Osteocyte (in vitro differentiated cells): ENCODE measurements around the gene UBAC1. TPM values are rescaled to one million over a fixed set of nuclear protein-coding genes. Genes with fewer than 3 reads are reported as not detected.

ENCODE experiments used
- DNase-seq: peaks from one replicate; pipeline ENCODE4 v3.0.0; 2021; ENCODE audit warnings: mixed read lengths; ENCODE audit not compliant: unreplicated experiment; ENCODE audit errors: extremely low spot score
- H3K27ac Mint-ChIP-seq: one replicate; pipeline ENCODE4 v1.8.0; 2021; ENCODE audit warnings: mild to moderate bottlenecking, mixed read lengths; ENCODE audit not compliant: unreplicated experiment
- H3K27me3 Mint-ChIP-seq: one replicate; pipeline ENCODE4 v1.8.0; 2021; ENCODE audit warnings: mixed read lengths; ENCODE audit not compliant: unreplicated experiment
- H3K36me3 Mint-ChIP-seq: one replicate; pipeline ENCODE4 v1.8.0; 2021; ENCODE audit warnings: mixed read lengths; ENCODE audit not compliant: unreplicated experiment
- H3K4me1 Mint-ChIP-seq: one replicate; pipeline ENCODE4 v1.8.0; 2021; ENCODE audit warnings: mixed read lengths; ENCODE audit not compliant: unreplicated experiment
- H3K4me3 Mint-ChIP-seq: one replicate; pipeline ENCODE4 v1.8.0; 2021; ENCODE audit warnings: mild to moderate bottlenecking, moderate library complexity, mixed read lengths; ENCODE audit not compliant: unreplicated experiment
- H3K9me3 Mint-ChIP-seq: one replicate; pipeline ENCODE4 v1.8.0; 2021; ENCODE audit warnings: mixed read lengths; ENCODE audit not compliant: unreplicated experiment
- total RNA-seq: library from RNA; stranded (reverse); gene quantifications from 2 replicates; pipeline ENCODE4 v1.2.1, GENCODE V29; 2021
- TF ChIP-seq, protein P1 (sequence below): fragments of 200-600 bp; sonication (generic); IDR thresholded peaks from 2 replicates; pipeline ENCODE4 v1.5.0; 2021; ENCODE audit warnings: antibody characterized with exemption, mild to moderate bottlenecking, moderate library complexity

The UBAC1 gene
- total RNA-seq, 1 donor from 2014 or later, result 38.9 TPM

- no peak for DNase-seq
- H3K4me3 Mint-ChIP-seq, result no peak overlapping the region
- no peaks in the 10 kb centered on the region for H3K9me3 Mint-ChIP-seq
- H3K4me1 Mint-ChIP-seq, result peaks cover 17% of the 10 kb centered on the region
- H3K36me3 Mint-ChIP-seq, result no peaks in the 10 kb centered on the region
- no peak overlapping the region for H3K27ac Mint-ChIP-seq
- TF ChIP-seq, protein P1, sequence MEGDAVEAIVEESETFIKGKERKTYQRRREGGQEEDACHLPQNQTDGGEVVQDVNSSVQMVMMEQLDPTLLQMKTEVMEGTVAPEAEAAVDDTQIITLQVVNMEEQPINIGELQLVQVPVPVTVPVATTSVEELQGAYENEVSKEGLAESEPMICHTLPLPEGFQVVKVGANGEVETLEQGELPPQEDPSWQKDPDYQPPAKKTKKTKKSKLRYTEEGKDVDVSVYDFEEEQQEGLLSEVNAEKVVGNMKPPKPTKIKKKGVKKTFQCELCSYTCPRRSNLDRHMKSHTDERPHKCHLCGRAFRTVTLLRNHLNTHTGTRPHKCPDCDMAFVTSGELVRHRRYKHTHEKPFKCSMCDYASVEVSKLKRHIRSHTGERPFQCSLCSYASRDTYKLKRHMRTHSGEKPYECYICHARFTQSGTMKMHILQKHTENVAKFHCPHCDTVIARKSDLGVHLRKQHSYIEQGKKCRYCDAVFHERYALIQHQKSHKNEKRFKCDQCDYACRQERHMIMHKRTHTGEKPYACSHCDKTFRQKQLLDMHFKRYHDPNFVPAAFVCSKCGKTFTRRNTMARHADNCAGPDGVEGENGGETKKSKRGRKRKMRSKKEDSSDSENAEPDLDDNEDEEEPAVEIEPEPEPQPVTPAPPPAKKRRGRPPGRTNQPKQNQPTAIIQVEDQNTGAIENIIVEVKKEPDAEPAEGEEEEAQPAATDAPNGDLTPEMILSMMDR, result no peak
- H3K27me3 Mint-ChIP-seq, result no peaks in the 10 kb centered on the region
Measured at GRCh38 chr9:135924628-135925338, 36.4 kb downstream of the UBAC1 start.

DNA sequence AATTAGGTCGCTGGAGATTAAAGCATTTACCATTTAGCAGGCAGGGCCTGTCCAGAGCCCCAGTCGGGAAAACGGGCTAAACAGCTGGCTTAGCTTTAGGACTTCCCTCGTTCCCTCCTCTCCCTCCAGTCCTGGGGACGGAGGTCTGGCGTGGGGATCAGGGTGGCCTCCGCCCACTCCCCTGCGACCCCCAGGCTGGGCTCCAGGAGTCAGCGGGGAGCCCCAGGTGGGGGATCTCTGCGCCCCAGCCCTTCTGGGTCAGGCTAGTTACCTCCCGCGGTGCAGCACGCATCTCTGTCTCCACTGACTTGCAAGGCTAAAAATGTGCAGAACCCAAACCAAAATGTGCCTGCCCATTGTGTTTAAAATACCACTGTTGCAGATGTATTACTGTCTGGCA is 37.7 kb downstream of the UBAC1 start:
- Mint-ChIP-seq H3K36me3 (peaks cover 5% of the 10 kb centered on the region), H3K4me3 (no peak overlapping the region), H3K9me3 (peaks cover 7% of the 10 kb centered on the region), H3K27ac (no peak overlapping the region), H3K27me3 (no peaks in the 10 kb centered on the region), H3K4me1 (peaks cover 17% of the 10 kb centered on the region)
- DNase-seq, result no peak
- TF ChIP-seq, protein P1, result no peak

DNA sequence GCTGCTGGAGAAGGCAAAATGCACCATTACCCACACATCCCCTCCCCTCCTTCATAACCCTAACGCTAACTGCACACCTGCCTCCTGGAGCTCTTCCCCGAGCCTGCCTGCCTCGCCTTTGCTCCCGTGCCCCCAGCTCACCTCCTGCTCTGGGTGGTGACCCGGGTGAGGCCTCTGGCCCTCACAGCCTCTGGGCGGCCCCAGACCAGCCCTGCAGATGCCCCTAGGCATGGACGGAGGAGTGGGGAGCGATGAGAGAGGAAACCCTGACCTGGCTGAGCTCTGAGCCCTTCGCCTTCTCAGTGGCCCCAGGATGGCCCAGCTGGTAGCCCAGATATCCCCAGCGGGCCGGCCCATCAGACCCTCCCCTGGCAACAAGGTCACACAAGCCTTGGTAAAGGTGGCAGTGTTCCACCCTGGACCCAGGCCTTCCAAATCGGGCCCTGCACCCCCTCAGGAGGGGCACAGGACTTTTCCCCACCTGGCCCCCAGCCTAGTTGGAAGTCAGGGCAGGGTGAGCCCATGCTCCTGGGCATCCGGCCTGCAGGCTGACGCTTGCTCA is 39.3 kb downstream of the UBAC1 start:
- Mint-ChIP-seq H3K27ac (no peak overlapping the region), H3K36me3 (peaks cover 12% of the 10 kb centered on the region), H3K9me3 (peaks cover 12% of the 10 kb centered on the region), H3K4me3 (no peak overlapping the region), H3K27me3 (no peaks in the 10 kb centered on the region), H3K4me1 (peaks cover 6% of the 10 kb centered on the region)
- TF ChIP-seq, protein P1, result no peak
- DNase-seq, result no peak

DNA sequence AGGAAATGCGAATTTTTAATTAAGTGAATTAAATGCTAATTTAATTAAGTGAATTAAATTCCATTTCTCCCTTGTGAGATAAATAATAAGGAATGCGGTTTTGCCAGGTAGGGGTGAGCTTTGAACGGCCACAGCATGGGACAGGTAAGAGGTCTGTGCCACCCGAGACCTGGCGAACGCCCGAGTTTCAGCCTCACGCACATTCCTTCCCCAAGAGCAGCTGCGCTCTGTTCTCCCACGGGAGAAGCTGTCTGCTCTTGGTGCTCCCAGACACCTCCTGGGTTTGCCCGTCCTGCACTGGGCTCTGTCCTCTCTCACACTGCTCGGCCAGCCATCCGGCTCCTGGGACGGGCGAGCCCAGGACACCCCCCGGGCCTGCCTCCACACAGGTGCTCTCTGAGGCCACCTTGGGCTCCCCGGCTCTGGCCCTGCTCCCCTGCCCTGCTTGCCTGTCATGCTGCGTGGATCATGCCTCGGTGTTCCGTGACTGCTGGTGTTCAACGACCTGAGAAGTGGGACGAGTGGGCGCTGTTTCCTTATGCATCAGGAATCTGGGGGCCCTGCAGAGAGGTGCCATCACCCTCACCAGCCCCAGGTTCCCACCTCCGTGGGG is 40.1 kb downstream of the UBAC1 start:
- Mint-ChIP-seq H3K27ac (no peak overlapping the region), H3K9me3 (peaks cover 17% of the 10 kb centered on the region), H3K27me3 (no peaks in the 10 kb centered on the region), H3K4me1 (peaks cover 2% of the 10 kb centered on the region), H3K36me3 (peaks cover 18% of the 10 kb centered on the region), H3K4me3 (no peak overlapping the region)
- TF ChIP-seq, protein P1, result no peak
- no peak for DNase-seq

GRCh38 chr9:135920256-135920930 is 40.8 kb downstream of the UBAC1 start:
- Mint-ChIP-seq H3K27me3 (no peaks in the 10 kb centered on the region), H3K9me3 (peaks cover 23% of the 10 kb centered on the region), H3K27ac (no peak overlapping the region), H3K36me3 (peaks cover 25% of the 10 kb centered on the region), H3K4me3 (no peak overlapping the region), H3K4me1 (no peaks in the 10 kb centered on the region)
- DNase-seq, result no peak
- TF ChIP-seq, protein P1, result no peak
